TTC549 (cell line): ENCODE measurements around the gene AGO3.

Experiments used
- FAIRE-seq: peaks from 2 replicates; lab custom pipeline; 2012; peaks lifted over from hg19 to GRCh38; lab: Jason Lieb, UNC

The AGO3 gene

DNA sequence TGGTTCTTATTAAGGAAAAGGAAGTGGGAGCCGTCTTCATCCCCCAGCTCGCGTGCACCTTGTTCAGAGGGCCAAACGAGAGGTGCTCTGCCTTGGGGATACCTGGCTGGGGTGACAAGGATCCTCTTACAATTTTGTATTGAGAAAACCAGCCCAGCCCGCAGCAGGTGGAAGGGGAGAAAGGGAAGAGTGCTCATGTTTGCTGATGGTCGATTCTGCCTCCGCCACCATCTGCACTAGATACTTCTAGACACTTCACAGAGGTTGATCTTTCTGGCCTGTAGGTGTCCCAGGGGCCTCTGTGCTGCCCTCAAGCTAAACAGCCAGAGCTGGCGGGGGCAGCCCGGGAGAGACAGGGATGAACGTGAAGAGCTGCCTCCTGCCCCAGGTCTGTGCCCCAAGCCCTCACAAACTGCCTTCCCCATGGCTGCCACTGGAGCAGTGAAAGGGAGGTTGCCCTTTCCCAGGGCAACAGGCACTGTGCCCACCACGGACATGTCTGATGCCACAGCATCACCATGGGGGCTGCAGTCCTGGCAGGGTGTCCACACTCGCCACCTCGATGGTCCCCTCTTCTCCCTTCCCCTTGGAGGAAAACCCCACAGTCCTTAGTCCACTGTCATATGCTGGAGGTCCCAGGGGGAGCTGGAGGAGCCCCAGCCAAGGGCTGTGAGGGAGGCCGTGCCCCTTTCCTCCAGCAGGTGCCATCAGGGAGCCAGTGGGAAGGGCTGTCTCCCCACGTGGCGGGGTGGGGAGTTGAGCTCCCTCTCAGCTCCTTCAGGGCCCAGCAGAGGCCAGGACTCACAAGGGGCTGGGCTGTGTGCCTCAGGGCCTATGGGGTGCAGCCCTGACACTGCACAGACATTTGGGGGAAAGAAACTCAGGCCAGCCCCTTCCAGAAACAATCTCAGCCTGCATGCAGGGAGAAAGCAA is 165.9 kb downstream of the AGO3 start:
- no peak for FAIRE-seq

DNA sequence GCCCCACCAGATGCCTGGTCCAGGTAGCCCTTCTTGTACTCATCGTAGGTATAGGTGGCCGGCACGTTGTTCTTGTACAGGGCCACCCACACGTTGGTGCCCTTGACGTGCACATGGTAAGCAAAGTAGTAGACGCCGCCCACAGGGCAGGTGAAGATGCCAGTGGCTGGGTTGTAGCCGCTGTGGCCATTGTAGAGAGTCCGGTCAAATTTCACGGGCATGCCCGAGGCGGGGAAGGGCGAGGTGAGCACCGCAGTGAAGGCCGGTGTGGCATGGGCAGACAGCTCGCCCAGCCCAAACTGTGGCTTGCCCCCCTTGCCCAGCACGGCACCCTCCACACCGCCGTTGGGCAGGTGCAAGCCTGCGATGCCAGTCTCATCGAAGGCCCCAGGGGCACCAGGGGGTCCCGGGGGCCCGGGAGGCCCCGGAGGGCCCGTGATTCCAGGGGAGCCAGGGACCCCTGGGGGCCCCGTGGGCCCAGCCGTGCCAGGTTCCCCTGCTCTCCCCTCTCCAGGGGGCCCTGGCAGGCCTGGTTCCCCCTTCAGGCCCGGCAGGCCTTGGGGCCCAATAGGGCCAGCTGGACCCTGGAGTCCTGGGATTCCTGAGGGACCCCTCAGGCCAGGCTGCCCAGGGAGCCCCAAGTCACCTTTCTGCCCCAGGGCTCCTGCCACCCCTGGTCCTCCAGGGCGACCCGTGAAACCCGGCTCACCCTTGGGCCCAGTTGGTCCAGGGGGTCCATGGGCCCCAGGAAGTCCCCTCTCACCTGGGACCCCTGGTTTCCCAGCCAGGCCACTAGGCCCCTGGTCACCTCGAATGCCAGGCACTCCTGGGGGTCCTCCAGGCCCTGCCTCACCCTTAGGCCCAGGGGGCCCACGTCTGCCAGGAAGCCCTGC is 167.0 kb downstream of the AGO3 start:
- FAIRE-seq, result no peak

DNA sequence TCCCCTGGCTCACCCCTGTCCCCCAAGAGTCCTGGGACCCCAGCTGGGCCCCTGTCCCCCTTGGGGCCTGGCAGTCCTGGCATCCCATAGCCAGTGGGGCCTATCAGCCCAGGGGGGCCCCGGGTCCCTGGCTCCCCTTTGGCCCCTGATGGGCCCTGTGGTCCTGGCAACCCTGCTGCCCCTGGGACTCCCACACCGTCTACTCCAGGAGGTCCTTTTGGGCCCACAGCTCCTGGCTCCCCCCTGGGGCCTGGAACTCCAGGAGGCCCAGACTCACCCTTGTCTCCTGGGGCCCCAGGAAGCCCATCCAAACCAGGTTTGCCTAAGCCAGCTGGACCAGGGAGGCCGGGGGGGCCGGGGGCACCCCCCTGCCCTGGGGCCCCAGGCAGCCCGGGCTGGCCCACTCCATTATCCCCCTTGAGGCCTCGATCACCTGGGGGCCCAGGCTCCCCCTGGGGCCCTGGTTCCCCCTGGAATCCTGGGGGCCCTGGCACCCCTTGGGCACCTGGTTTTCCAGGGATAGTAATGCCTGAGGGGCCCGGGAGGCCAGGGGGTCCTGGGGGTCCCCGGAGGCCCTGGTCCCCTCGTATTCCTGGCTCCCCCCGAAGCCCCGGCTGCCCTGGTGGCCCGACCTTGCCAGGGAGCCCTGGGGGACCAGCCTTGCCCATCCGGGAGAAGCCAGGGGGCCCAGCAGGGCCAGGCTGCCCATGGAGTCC is 167.9 kb downstream of the AGO3 start:
- FAIRE-seq, result no peak

DNA sequence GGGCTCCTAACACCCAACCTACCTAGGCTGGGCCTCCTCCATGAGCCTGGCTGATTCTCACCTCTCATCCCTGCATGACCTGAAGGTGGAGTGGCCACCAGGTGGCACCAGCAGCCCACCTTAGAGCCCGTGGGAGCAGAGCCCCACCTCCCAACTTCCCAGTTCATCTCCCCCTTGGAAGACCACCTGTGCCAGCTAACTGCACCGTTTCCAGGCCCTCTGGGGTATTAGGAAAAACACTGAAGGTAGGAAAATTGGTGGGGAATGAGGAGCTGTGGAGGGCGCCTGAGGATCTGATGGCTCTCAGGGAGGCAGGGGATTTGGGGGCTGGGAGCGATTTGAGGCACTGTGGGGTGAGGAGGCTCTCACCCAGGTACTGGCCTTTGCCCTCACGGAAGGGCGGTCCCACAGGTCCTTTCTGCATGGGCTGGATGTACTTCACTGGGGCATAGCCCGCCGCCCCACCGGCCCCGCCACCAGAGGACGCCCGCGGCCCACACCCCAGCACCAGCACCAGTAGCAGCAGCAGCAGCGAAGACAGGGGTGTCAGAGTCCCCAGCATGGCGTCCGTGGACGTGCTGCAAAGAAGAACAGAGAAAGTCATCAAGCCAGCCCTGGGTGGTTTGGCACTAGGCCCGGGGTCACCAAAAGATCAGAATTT is 168.9 kb downstream of the AGO3 start:
- no peak for FAIRE-seq

DNA sequence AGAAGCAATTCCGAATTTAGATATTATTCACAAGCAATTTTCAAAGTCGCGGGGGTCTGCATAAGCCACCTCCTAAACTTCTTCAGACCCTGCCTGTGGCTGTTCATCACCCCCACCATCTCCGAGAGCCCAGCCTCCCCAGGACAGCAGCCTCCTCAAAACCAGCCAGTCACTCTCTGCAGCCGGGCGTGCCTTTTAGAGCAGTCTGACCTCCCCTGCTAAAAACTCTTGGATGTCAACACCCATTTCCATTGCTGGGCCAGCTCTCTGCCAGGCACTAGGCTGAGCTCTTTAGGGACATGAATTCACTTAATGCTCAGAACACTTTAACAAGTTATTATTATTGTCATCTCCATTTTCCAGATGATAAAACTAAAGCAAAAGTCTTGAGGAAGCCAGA is 169.5 kb downstream of the AGO3 start:
- FAIRE-seq, result no peak

DNA sequence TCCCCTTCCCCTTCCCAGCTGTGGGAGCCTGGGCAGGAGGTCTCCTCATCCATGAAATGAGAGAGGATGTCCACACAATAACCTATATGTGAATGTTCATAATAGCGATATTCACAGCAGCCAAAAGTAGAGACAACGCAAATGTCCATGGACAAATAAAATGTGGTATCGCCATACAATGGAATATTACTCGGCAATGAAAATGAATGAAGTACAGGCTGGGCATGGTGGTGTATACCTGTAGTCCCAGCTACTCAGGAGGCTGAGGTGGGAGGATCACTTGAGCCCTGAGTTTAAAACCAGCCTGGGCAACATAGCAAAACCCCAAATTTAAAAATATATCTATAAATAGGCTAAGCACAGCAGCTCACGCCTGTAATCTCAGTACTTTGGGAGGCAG is 170.6 kb downstream of the AGO3 start:
- no peak for FAIRE-seq

DNA sequence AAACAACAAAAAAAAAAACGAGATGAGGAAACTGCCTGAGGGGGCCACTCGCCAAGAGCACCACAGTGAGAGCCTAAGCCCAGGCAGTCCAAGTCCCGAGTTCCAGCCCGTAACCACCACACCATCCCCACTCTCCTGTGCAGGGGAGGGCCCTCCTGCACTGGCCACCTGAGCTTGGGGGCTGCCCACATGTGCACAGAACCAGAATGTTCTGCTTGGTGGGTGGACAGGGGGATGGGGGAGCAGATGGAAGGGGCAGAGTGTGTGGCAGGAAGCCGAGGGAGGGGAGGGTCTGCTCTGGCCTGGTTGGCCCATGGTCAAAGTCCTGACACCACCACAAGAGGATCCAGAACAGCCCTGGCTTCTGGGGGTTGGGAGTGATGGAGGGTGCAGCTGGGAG is 175.4 kb downstream of the AGO3 start:
- FAIRE-seq, result no peak

DNA sequence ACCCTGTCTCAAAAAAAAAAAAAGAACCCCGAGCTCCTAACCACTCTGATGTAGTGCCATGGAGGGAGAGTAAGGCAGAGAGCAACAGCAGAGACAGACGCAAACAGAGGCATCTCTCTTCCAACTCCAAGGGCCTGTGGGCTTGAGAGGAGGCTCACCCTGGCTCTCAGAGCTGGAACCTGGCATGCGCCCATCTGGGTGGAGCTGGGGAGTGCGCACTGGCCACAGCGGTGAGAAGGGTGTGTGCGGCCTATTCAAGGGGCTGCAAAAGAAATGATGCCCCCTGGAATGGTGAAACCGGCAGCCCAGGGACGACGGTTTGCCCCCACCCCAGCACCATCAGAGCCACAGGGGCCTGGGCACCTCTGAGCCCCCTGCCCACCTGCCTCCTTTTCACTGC is 176.5 kb downstream of the AGO3 start:
- no peak for FAIRE-seq

DNA sequence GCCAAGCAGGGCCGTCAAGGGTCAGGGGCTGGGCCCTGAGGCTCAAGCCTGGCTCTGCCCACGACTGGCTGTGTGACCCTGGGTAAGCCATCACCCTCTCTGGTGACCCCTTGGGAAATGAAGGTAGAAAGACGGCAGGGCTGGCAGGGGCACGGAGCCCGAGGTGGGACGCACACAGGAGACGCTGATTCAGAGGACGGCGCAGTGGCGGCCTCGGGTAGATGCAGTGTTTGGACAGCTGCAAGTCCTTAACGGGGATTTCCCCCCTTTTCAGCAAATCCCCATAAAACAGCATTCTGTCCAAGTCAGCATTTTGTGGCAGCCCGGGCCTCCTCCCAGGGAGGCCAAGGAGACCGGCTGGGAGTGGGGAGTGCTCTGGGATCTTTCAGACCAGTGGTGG is 177.4 kb downstream of the AGO3 start:
- FAIRE-seq, result no peak

DNA sequence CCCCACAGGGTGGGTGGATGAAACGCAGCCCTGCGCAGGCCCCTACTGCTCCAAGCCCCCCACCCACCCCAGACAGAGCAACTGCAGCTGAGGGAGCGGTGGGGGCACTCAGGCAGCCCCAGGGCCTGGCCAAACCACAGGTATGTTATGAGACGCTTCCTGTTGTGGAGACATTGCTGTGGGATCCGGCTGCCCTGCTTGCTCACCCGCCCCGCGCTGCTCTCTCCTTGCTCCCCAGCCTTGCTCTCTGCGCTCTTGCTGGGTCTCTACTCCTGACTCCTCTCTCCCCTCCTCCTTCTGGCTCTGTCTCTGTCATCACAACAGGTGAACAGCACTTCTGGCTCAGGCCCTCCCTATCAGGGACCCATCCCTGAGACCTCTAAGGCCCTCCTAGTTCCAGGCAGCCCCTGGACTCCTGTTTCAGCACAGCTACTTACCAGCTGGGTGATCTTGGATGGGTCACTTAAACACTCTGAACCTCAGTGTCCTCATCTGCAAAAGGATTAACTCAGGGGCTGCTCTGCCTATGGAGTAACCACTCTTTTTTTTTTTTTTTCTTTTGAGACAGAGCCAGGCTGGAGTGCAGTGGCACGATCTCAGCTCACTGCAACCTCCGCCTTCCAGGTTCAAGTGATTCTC is 178.3 kb downstream of the AGO3 start:
- FAIRE-seq, result no peak

DNA sequence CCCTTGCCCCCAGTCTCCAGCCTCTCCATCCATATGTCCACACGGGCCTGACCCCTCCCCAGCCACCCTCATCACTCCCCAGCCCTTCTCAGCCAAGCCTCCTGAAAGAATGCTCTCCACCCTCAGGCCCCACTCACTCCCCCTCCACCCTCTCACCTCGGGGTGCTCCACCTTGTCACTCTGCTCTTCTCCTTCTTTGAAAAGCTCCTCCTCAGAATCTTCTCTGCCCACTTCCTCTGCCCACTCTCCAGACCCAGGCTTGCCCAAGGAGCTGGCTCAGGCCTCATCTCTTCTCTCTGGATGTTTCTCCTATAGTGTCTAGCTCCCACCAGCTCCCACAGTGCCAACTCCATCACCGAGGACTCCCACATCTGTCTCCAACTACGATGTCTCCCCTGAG is 180.2 kb downstream of the AGO3 start:
- no peak for FAIRE-seq

DNA sequence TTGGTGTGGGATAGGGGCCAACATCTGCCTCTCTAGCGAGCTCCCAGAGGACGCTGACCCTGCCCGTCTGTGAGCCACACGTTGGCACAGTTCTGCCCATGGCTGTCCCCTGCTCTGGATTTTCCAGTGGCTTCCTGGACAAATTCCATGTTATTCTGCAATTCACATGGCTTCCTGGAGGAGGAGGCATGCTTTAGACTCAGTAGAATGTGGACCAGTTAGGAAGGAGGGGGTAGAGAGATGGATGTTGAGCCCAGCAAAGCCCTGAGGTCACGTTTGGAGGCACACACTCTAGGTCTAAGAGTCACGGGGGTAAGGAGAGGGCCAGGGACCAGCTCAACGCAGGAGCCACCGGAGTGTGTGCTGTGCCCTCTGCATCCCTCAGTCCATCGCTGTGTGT is 181.9 kb downstream of the AGO3 start:
- FAIRE-seq, result no peak

DNA sequence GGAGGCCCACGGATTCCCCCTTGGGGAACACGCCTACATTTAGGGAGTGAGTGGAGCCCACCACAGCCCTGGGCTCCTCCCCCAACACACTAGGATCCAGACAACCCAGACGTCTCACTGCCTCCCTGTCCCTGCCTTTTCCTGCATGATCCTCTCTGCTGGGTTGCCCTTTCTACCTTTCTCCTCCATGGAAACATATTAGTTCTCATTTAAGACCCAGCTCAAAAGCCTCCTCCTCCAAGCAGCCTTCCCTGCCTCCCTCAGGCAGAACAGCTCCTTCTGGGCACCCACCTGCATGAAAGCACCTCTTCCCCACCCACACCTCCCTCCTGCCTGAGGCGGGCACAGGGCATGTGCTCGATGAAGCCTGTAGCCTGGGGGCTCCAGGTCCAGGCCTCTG is 183.5 kb downstream of the AGO3 start:
- no peak for FAIRE-seq

DNA sequence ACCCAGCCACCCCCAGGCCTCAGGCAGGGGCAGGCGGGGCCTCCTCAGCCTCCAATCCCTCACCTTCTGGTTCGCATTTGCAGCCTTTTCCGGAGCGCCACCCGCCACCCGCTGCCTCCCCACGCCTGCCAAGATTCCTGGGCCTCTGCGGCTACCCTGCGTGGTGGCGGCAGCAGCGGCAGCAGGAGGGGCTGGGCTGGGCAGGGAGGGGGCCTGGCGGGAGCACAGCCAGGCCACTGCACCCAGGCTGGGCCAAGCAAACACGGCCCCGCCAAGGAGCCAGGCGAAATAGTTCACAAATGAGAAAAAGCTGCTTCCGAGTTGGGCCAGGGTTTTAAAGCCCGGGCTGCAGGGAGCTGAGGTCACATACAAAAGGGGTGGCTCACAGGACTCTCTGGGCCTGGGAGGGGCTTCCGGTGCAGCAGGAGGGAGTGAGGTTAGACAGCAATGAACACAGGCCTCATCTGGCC is 184.3 kb downstream of the AGO3 start:
- no peak for FAIRE-seq

DNA sequence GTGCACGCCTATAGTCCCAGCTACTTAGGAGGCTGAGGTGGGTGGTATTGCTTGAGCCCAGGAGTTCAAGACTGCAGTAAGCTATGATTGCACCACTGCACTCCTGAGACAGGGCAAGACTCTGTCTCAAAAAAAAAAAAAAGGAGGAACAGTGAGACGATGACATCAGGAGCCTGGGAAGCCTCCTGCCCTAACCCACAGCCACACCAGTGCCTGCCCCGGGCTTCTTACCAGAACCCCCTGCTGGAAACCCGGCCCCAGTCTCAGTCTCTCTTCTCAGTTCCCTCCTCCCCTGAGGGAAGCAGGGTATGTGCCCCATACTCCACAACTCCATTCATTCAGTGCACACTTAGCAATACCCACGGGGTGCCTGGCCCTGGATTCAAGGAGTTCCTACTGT is 185.0 kb downstream of the AGO3 start:
- no peak for FAIRE-seq

DNA sequence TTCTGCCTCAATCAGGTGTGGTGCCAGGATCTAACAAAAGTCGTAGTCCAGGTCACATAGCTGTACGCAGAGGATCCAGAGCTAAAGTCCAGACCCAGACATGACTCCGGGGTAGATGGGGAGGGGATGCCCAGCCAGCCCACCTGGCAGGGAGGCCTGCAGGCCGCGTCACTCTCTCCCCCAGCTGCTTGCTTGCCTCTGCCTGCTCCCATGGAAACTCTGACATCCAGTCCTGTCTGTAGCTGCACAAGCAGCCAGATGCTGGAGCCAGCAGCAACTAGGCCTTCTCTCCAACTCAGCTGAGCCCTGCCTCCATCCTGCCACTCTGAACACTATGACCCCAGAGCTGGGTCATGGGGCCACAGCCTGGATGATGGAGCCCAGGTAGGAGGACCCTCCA is 186.0 kb downstream of the AGO3 start:
- FAIRE-seq, result no peak

DNA sequence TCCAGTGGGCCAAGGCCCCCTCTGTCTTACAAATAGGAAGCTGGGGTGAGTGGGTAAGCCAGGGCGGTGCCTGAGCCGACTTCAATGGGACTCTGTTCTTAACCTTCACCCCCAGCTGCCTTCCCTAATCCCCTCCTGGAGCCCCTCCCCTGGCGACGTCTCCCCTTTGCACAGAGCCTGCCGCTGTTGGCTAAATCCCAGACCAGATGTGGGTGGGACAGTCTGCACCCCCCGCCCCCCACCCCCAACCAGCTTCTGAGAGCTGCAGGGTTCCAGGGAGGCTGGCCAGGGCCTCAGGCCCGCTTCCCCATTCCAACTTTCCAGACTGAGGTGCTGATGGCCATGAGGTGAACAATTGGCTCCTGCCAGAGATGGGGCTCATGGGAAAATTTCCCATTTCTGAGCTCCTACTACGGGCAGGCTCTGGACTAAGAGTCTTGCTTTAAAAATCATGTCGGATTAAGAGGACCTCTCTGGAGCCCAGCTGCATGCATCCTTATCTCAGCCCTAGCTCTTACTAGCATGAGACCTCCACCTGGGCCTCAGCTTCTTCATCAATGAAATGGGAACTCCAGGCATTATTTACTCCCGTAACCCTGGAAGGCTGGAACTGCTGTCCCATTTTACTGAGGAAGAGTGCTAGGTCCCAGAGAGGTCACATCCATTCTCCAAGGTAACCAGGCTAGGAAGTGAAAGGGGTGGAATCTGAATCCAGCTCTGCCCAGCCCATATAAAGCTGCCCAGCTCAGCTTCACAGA is 187.7 kb downstream of the AGO3 start:
- no peak for FAIRE-seq

DNA sequence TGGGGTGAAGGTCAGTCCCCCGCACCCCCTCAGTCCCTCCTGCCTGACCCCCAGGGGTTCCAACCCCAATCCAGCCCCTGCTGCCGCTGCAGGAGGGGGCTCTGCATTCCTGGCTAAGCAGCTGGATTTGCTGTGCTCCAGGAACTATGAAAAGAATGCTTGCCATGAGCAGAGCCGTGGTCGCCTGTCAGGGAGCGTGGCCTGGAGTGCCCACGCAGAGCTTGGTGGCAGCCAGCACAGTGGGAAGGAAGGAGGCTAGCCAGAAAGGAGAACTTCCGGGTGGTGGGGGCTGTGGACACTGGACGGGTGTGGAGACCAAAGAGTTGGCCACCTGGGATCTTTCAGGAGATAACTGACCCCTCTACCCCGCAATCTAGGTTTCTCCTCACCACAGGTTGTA is 188.6 kb downstream of the AGO3 start:
- FAIRE-seq, result no peak
